ENCODE data around the gene PA2G4.

GRCh38 chr12:56151672-56152131 is 47.3 kb downstream of the PA2G4 start:
- no peak for TF ChIP-seq EZH2 (IDR thresholded peaks at IDR 0.05; ENCODE audit: low read length, unreplicated experiment)
- TF ChIP-seq CTCF (conservative IDR thresholded peaks at IDR 0.05; ENCODE audit: low read depth, low read length) = peak; percentile 54
- no peak for TF ChIP-seq EZH2phosphoT487 (IDR thresholded peaks at IDR 0.05; ENCODE audit: borderline replicate concordance, low read length)

All from PC-3 (cell line).